Measurements from ENCODE around the gene SERPINA1. TPM values are rescaled to one million over a fixed set of nuclear protein-coding genes. Genes with fewer than 3 reads are reported as not detected.

The SERPINA1 gene
- total and polyA plus RNA-seq, 10 of the 15 experiments (the other 5 are each of a cell fraction or from before 2014, with no cell fraction given) = 0.16 to 6.6 (median 0.53) TPM

GRCh38 chr14:94360945-94361565, 27.3 kb downstream of the SERPINA1 start:
- H2AFZ ChIP-seq (ENCODE audit: control insufficient read depth, low read depth, low read length) = no peak overlapping the region
- CTCF ChIA-PET = no interaction called here
- no TSS peak for BruUV-seq (replicated peaks)
- H3K36me3 ChIP-seq (ENCODE audit: control insufficient read depth in 2 of 2, insufficient read depth in 2 of 2, low read length in 1 of 2) = no peaks in the 10 kb centered on the region
- WGBS (ENCODE audit: insufficient coverage, insufficient replicate concordance, low lambda C conversion rate, missing lambda C conversion rate) = 26% methylated on average over 7 of the region's 7 CpGs
- no peaks in the 10 kb centered on the region for H3K27me3 ChIP-seq (replicated peaks in 1 of 2; ENCODE audit: control insufficient read depth in 2 of 2, insufficient read depth in 2 of 2, low read length in 1 of 2)
- H3K27ac ChIP-seq (ENCODE audit: control insufficient read depth, insufficient read depth) = no peak overlapping the region
- H4K20me1 ChIP-seq (ENCODE audit: control insufficient read depth, insufficient read depth) = no peaks in the 10 kb centered on the region
- no peak for ATAC-seq
- no peaks in the 10 kb centered on the region for H3K79me2 ChIP-seq (ENCODE audit: control insufficient read depth, insufficient read depth, low read length)
- in situ Hi-C loops (cut with MboI) = no loop called here
- H3K4me3 ChIP-seq = no peak overlapping the region
- TF ChIP-seq E2F8 (IDR thresholded peaks at IDR 0.05; ENCODE audit: low read depth, partially characterized antibody) (no peak), GATAD2B (conservative IDR thresholded peaks at IDR 0.05; ENCODE audit: low read depth) (no peak), YBX1 (IDR thresholded peaks at IDR 0.05) (no peak), TCF12 (IDR thresholded peaks at IDR 0.05; ENCODE audit: low read depth, low read length) (no peak), IKZF2 (IDR thresholded peaks at IDR 0.05) (no peak), BRCA1 (IDR thresholded peaks at IDR 0.05; ENCODE audit: low read depth, low read length) (no peak), FOXK2 (IDR thresholded peaks at IDR 0.05) (no peak), IKZF1 (conservative IDR thresholded peaks at IDR 0.05) (no peak), PKNOX1 (IDR thresholded peaks at IDR 0.05) (no peak), MXI1 (IDR thresholded peaks at IDR 0.05; ENCODE audit: low read depth, low read length) (no peak), STAT3 (IDR thresholded peaks at IDR 0.05; ENCODE audit: low read depth, low read length) (no peak), BCL11A (IDR thresholded peaks at IDR 0.05; ENCODE audit: low read depth, low read length) (no peak), ZNF207 (IDR thresholded peaks at IDR 0.05; ENCODE audit: borderline replicate concordance) (no peak), ZBTB40 (IDR thresholded peaks at IDR 0.05; ENCODE audit: borderline replicate concordance) (no peak), HCFC1 (IDR thresholded peaks at IDR 0.05; ENCODE audit: low read length) (no peak)
- TF ChIP-seq, protein P1, sequence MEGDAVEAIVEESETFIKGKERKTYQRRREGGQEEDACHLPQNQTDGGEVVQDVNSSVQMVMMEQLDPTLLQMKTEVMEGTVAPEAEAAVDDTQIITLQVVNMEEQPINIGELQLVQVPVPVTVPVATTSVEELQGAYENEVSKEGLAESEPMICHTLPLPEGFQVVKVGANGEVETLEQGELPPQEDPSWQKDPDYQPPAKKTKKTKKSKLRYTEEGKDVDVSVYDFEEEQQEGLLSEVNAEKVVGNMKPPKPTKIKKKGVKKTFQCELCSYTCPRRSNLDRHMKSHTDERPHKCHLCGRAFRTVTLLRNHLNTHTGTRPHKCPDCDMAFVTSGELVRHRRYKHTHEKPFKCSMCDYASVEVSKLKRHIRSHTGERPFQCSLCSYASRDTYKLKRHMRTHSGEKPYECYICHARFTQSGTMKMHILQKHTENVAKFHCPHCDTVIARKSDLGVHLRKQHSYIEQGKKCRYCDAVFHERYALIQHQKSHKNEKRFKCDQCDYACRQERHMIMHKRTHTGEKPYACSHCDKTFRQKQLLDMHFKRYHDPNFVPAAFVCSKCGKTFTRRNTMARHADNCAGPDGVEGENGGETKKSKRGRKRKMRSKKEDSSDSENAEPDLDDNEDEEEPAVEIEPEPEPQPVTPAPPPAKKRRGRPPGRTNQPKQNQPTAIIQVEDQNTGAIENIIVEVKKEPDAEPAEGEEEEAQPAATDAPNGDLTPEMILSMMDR (IDR thresholded peaks at IDR 0.05 in 2 of 3, conservative IDR thresholded peaks at IDR 0.05 in 1 of 3; ENCODE audit: control insufficient read depth in 2 of 3, extremely low read depth in 1 of 3, insufficient read depth in 1 of 3, low read depth in 3 of 3, low read length in 3 of 3) = no peak
- H3K4me2 ChIP-seq (ENCODE audit: control insufficient read depth, insufficient read depth) = no peak overlapping the region
- SMC1A ChIA-PET (ENCODE audit: uncharacterized antibody, unreplicated experiment) = no interaction called here
- H3K4me1 ChIP-seq (ENCODE audit: control insufficient read depth, insufficient read depth, low read length) = no peaks in the 10 kb centered on the region
- intact Hi-C loops (cut with micrococcal nuclease; ENCODE audit: unreplicated experiment) = no loop called here
- RAD21 ChIA-PET (ENCODE audit: unreplicated experiment) = no interaction called here
- DNase-seq (ENCODE audit: low read depth, low spot score) = no peak
- no peaks in the 10 kb centered on the region for H3K9me3 ChIP-seq (replicated peaks; ENCODE audit: control insufficient read depth, insufficient read depth, low read length)
- H3K9ac ChIP-seq (ENCODE audit: control insufficient read depth, insufficient read depth, low read length) = no peak overlapping the region
- POLR2A ChIA-PET = no interaction called here
- no peak for FAIRE-seq
